ENCODE data around the gene ATP2C2.

The ATP2C2 gene

DNA sequence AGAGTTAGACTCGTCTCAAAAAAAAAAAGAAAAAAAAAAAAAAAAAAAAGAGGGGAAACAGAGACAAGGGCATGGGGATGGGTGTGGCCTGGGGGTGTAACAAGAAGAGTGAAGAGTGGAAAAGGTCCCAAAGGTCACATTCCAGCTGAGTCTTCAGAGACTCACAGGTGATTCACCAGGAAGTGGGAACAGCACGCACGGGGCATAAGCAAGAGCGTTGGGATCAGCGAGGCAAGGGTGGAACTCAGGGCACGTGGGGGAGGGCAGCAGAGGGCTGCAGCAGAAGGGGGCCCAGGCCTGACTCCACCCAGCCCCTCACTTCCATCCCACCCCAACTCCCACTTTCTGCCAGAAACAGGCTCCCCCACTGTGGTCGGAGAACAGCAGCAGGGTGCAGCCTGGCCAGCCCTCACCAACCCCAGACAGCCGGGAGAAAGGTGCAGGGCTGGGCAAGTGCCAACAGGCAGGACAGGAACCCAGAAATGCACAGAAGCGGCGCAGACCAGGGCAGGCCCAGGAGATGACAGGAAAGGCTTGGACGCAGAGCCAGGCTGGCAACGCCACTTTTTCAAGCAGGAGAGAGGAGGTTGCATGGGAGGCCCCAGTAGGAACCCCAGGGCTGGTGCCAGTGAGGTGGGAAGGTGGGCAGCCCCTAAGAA, 132.9 kb downstream of the ATP2C2 start:
- DNase-seq, result no peak

DNA sequence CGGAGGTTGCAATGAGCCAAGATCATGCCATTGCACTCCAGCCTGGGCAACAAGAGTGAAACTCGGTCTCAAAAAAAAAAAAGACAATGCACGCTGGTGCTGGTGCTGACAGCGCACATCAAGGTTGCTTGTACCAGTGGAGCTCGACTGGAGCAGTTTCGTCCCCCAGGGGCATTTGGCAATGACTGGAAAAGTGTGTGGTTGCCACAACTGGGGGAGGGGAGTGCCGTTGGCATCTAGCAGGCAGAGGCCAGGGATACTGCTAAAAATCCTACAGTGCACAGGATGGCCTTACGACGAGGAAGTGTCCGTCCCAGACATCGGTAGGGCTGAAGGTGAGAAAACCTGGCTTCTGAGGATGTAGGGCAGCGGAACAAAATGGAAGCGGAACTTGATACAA, 133.7 kb downstream of the ATP2C2 start:
- DNase-seq, result no peak

DNA sequence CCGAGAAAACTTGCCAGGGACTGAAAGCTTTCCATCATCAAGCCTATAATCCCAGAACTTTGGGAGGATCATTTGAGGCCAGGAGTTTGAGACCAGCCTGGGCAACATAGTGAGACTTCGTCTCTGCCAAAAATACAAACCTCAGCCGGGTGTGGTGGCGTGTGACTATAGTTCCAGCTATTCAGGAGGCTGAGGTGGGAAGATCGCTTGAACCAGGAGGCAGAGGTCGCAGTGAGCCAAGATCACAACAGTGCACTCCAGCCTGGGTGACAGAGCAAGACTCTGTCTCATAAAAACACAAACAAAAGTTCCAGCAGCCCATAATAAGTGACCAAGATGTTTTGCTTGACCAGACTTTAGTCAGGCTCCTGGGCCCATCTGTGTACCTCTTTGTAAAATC, 134.2 kb downstream of the ATP2C2 start:
- no peak for DNase-seq

DNA sequence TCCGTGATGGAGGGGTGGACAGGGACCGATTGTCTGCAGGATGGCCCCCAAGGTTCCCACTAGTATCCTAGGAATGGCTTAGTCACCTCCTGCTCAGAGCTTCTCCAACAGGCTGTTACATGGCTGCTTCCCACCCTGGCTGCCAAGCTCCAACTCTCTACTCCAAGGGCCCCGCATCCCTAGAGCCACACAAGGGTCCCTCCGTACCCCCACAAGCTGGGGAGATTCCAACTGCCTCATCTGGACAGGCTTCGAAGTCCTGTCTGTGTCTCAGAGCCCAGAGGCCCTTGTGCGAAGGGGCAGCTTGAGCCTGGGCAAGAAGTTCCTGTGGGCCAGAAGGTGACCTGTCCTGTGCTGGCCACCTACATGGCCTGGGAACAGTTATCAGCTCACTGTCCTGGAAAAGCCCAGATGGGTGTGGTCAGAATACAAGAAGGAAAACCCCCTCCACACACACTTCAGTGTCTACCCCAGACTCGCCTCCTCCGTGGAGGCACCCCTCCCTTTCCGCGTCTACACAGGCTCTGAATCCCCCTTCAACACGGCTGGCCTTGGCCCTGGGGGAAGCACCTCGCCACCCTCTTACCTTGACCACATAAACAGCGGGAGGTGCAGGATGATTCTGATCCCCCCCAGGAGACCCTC, 135.5 kb downstream of the ATP2C2 start:
- DNase-seq, result no peak

DNA sequence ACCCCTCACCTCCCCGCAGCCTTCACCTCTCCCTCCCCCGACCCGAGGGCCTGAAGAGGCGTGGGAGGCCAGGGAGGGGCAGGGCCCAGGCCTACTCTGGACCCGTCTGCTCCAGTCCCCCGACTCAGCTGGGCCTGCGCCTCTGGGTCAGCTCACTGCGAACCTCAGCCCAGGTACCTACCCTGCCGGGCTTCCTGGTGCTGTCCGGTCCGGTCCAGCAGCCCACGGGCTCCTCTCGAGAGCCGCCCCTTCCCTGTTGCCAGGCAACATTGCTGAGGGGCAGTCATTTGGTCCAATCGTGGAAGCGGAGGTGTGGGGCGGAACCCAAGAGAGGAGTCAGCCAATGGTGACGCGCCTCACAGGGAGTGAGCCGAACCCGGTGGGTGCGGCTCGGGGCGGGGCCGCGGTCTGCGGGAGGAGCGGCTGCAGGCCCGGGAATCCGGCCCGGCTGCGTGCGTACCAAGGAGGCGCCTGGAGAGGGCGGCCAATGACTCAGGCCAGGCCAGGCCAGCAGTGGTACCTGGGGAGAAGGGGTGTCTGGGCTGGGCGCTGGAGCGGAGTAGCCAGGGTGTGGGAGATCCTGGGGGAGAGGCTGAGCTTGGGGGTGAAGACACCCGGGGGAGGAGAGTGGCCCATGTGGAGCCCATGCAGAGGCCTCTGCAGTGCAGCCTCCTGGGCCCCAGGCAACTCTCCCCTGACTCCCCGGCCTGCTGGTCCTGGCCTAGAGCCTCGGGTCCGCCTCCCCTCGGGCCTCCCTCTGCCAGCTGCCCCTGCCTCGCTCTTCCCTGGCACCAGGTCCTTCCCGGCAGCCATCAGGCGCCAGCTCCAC, 136.3 kb downstream of the ATP2C2 start, which contains the start of gene MEAK7:
MEAK7 (minus strand) TSS at position 240 of the 829 bp plus-strand sequence. CDS start 6,573 bp downstream, outside the sequence.
- peak; percentile 82 for DNase-seq

DNA sequence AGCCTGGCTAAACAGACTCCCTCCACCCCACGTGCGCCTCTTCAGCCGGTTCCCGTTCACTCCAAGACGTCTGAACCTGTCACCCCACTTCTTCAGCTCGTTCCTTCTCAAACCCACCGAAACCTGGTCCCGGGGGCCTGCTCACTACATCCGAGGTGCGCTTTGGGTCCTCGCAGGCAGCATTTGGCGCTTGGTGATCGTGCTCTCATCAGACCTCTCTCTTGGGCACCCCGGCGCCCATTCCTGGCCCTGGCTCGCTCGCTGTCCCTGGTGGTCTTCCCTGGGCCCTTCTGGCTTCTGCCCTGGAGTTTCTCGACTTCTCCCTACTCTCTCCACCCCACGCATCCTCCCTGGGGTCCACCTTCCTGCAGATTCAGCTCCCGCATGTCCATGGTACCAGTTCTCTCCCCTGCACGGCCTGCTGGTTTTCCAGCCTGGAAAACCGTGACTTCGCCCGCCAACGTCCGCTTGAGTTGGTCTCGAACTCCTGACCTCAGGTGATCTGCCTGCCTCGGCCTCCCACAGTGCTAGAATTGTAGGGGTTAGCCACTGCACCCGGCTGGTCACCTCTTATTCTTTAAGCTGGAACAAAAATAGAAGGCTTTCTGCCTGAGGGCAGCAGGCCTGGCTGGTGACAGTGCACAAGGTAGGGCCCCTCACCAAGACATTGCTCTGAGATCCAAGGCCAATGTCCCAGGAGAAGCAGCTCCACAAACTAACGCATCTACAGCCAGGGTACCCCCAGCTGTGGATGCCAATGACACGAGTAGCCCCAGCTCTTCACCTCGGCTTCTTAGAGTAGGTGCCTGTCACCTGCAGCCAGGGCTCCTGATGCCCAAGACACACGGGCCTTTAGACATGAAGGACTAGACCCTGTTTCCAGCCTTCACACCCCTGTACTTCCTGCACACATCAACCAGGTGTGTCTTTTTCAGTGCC, 137.2 kb downstream of the ATP2C2 start:
- DNase-seq, result no peak

DNA sequence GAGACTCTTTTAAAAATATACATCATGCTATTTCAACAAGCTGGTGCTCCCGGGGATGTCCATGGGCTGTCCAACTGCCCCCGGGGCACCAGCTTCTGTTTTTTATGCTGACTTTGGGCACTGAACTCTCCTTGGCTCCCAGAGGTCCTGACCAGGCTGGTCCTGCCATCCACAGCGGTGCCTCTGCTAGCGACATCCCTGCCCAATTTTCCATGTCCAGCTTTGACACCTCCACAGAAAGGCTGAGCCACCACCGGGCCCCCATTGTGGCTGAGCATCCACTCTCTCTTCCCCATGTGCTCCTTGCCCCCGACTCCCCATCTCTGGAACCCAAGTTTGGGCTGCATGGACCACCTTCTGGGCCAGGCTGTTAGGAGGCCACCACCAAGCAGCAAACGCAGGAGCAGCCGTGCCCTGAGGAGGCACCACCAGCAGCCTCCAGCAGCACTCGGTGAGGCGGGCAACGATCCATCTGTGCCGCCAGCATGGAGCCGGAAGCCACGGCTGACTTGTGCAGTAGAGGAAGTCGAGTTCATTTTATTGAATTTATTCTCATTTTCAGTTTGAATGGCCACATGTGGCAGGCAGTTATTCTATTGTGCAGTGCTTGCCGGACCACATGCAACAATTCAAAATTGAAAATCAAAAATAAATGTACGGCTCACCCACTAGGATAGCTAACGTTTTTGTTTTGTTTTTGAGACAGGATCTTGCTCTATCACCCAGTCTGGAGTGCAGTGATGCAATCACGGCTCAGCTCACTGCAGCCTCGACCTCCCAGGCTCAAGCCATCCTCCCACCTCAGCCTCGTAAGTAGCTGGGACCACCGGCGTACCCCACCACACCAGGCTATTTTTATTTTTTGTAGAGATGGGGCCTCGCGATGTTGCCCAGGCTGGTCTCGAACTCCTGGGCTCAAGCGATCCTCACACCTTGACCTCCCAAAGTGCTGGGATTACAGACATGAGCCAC, 139.0 kb downstream of the ATP2C2 start:
- DNase-seq, result no peak

DNA sequence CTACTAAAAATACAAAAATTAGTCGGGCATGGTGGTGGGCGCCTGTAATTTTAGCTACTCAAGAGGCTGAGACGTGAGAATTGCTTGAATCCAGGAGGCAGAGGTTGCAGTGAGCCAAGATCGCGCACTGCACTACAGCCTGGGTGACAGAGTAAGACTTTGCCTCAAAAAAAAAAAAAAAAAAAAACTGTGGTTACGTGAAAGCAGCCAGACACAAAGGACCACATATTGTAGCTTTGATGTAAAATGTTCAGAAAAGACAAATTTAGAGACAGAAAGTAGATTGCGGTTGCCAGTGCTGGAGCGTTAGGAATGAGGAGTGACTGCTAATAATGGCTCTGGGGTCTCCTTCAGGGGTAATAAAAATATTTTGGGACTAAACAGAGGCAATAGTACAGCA, 140.2 kb downstream of the ATP2C2 start:
- no peak for DNase-seq

DNA sequence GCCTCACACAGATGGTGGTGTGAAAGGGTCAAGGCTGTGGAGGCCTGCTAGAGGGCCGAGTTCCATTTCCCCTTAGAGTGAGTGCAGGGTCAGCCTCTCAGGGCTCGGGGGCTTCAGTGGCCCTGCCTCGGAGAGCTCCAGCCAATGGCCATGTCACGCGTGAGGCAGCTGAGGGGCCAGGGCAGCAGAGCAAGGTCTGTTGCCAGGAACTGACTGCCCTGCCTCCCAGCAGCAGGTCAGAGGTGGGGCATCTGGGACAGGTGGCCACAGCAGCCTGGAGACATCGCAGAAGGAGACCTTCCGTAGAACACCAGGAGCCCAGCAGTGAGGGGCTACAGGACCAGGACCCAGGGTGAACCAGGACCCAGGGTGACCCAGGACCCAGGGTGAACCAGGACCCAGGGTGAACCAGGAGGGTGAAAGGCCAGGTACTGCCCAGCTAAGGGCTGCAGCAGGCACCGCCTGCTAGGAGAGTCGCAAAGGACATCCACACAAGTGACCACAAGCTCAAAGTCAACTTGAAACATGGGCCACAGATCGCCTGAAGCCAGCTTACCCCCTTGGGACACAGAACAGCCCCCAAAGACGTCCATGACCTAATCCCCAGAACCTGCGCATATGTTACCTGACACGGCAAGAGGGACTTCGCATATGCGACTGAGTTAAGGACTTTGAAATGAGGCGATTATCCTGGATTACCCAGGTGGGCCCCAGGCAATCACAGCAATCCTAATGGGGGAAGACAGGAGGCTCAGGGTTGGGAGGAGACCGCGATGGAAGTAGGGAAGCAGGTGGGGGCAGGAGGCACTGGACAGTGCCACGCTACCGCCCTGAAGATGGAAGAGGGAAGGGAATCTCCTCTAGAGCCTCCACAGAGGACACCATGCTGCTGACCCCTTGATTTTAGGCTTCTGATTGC, 141.0 kb downstream of the ATP2C2 start:
- no peak for DNase-seq

DNA sequence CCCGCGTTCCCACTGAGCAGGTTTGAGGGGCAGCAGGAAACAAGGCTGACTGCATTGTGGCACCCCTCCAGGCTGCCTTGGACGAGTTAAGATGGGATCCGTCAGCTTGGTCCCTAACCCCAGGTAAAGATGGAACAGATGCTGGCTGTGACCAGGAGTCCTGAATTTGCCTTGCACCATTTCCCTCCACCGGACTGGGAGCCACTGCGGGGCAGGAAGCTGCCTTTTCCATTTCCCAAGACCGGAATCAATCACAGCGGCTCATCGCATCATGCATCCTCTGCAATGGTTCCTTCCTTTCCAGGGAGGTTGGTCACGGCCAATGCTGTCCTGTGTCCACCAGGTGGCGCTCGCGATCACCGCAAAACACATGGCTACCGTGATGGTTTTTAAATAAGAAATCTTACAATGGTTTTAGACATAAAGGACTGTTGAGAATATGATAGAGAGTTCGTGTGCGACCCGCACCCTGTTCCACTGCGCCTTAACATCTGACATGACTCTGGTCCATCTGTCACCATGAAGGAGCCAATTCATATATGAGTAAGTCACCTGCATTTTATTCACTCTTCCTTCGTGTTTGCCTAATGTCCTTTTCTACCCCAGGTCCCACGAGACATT, 143.0 kb downstream of the ATP2C2 start:
- DNase-seq, result no peak

DNA sequence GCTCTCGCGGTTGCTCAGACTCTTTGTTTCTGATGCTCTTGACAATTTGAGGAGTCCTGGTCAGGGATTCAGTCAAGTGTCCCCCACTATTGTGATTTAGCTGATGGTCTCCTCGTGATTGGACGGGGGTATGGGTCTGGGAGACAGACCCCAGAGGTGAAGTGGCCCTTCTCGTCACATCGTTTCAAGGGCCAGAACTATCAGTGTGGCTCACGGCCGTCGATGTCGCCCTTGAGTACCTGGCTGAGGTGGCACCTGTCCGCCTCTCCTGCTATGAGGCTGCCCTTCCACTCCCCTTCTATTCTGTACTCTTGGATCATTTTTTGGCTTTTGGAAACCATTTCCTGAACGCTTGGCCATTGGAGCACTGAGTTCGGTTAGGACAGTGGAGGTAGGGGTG, 143.5 kb downstream of the ATP2C2 start:
- DNase-seq, result no peak

DNA sequence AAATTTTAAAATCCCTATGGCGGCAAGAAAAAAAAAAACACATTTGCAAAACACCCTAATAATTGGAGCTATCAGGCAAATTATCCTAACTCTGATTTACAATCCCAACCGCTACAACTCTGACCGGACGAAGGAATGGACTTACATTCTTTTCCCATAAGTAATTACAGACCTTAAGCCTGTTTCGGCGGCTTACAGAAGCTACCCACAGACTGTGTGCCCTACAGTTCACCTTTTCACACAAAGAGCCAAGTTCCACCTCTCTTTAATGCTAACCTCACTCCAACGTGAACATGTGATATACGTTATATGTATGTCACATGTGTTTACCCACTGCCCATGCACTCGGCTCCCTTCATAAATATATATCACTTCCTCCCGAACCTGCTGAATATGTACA, 144.8 kb downstream of the ATP2C2 start:
- DNase-seq, result no peak

DNA sequence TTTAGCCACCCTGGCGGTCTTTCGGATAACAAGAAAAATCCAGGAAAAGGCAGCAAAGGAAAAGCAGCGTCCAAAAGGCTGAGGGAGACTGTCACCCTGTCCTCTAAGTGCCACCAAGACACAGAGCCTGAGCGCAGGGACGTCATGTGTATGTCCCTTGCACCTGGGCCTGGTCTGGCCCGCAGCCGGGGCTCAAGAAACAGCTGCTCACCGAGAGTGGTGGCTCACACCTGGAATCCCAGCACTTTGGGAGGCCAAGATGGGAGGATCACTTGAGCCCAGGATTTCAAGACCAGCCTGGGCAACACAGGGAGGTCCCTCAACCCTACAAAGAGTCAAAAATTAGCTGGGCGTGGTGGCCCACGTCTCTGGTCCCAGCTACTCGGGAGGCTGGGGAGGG, 145.3 kb downstream of the ATP2C2 start:
- no peak for DNase-seq
